NCI-H1930 (cell line): ENCODE results near the gene CENPN.

Source experiments
- DNase-seq, 2 experiments: peaks; one replicate each; lab custom pipeline; 2025; lab: John Stamatoyannopoulos, UW

CENPN gene

GRCh38 chr16:81029930-81030604 lies 23.1 kb downstream of the CENPN start:
- no peak for DNase-seq

GRCh38 chr16:81035398-81035974 lies 28.5 kb downstream of the CENPN start, which contains the start of gene ATMIN:
TSS of gene ATMIN (plus strand) at chr16:81035842. CDS start at chr16:81035871, 29 bp downstream.
- DNase-seq, result peak; percentile 61 to 88

DNA sequence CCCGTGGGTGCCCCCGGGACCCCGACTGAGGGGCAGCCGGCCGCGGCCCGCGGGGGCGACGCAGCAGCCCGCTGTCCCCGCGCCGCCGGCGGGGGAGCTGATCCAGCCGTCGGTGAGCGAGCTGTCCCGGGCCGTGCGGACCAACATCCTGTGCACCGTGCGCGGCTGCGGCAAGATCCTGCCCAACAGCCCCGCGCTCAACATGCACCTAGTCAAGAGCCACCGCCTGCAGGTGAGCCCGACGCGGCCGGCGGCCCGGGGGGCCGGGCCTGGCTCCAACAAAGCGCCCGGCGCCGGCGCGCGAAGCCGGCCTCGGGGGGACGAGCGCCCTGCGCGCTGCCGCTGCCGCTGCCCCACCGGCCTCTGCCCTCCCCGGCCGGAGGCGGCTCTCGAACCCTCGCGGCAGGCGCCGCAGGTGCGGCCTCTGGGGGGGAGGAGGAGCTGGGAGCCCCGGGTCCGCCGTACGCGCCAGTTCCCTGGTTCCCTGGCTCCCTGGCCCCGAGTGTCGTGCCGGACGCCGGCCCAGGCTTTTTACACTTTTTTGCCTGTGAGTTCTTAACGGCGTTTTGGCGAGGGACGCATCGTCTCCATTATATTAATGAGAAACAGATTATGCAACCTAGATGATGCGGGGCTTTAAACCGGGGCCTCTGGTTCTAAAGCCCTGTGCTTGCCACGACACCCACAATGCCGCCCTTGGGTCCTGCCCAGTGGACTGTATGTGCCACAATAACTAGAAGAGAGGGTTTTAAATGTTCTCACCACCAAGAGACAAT lies 29.1 kb downstream of the CENPN start:
- DNase-seq, result no peak

DNA sequence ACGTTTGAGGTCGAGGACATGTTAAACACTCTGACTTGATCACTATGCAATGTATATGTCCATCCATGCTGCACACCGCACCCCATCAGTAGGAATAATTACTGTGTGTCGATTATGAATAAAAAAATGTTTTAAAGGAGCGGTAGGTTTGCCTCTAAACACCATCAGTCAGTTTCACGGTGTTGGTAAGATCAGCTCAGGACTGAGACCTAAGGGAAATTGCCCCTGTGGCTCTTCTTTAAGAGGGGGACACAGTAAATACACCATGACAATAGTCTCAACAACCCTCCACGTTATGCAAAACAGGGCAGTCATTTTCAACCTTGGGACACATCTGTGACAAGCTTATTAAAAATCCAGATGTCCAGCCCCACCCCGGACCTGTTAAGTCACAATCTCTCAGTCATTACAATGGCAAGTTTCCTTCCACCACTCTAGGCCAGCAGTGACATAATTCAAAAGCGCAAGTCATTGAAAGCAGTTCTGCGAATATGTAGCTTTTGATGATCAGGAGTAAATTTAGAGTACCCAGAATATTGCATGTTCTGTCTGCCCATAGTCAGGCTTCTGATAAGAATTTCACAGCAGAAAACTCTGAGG lies 29.8 kb downstream of the CENPN start:
- DNase-seq, result no peak

GRCh38 chr16:81040131-81040530 lies 33.1 kb downstream of the CENPN start:
- no peak for DNase-seq

- no peak for DNase-seq
These were observed 33.8 kb downstream of the CENPN start for GRCh38 chr16:81040842-81041241.

- no peak for DNase-seq
These were observed 34.7 kb downstream of the CENPN start for GRCh38 chr16:81041696-81042095.

GRCh38 chr16:81042821-81043220 lies 35.8 kb downstream of the CENPN start:
- no peak for DNase-seq

DNA sequence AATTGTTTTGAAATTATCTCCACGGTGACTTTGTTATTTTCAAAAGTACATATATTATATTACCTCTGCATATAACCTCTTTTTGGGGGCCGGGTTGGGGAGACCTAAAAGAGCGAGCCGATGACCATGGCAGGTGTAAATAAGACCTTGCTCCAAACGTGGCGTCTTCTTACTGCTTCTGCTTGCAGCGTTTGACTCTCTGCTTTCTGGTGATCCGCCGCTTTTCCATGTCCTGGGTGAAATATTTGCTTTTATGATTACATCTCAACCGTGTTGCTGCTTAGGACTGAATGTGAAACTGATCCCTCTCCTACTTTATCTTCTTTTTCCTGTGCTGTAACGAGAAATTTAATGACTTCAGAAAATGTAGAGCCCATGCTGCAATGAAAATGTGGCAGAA lies 46.7 kb downstream of the CENPN start:
- no peak for DNase-seq

- DNase-seq, result no peak
These were observed 53.7 kb downstream of the CENPN start for GRCh38 chr16:81060576-81061306.

DNA sequence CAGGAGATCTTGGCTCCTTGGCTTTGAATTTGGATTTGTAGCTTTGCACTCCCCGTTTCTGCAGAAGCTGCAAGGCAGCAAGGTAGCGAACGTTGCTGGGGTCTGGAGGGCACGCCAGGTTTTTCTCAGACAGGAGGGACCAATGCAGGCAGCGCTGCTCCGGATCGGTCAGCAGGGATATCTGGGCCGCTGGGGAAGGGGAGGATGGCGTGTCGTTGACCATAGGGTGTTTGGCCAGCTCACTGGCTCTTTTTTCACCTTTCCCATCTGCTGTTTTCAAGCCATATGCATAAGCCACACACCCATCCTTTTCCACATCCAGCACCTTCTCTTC lies 54.3 kb downstream of the CENPN start:
- no peak for DNase-seq

DNA sequence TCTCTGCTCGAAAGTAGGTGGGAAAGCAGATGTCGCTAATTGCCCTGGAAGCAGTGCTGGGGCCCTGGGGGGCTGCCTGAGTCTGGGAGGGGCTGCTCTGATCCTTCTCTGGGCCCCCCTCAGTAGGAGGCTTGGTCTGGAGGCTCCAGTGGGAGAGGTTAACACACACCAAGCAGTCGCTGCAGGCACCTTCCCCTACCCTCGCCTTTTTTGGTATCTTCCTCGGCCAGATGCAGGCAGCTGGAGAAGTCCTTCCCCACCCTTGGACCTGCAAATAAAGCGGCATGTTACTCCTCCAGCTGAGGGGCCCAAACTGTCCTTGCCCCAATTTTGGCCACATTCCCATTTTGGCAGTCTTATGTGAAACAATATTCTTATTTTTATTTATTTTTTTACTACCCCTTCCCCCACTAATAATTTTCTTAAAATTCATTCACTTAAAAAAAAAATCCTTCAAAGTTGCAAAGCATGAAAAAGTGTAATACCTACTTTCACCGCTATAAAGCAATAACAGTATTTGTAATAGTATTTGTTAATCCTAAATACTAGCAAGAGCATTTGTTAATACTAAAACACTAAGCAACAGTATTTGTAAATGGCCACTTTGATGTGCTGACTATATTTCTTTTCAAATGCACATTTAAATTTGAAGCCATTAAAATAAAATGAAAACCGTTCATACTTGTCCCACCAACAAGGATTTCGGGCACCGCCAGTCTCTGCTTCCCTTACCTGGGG lies 55.0 kb downstream of the CENPN start:
- DNase-seq, result no peak

DNA sequence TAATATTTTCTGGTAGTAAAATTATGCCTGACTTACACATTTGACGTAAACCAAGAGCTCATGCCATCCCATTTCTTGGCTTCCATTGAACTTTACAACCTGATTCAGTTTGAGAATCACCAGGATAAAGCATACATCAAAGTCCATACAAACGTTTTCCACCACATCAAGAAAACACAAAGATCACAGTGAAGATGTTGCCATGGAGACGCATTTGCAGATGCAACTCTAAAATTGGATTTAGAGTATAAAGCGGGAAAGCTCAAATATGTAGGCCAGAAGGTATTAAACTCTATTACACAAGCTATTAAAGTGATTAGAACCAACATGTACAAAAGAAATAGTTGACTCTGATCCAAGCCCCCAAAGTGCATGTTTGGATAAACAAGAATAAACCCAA lies 59.7 kb downstream of the CENPN start:
- DNase-seq, result no peak

DNA sequence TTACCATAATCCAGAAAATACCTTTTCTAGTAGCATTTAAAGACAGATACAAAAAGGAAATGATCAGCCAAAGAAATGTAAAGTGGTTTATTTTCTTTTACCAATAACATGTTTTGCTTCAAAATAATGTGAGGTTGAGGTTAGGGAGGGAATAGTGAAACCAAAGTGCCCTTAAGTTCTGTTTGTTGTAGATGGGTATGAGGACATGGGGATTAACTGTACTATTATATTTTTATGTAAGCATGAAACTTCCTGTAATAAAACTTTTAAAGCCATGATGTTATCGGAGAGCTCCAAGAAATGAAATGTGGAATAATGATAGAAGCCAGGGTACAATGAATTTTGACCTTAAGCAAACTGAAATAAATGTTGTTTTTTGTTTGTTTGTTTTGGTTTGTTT lies 60.2 kb downstream of the CENPN start:
- no peak for DNase-seq

DNA sequence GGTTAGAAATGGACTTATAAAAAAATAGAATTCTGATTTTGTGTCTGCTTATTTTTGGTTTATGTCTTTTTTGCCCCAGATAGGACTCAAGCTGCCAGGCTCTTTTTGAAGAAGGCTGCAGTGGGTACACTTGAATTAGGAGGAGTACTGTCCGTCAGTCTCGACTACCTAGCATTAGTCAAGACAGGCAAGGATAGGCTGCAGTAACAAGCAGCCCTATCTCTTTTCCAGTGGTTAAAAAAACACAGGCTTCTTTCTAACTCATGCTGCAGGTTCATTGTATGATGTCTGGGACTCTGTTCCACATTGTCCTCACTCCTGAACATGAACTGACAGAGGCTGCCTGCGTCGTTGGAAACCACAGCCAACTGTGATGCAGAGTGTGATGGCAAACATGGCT lies 62.0 kb downstream of the CENPN start:
- no peak for DNase-seq

DNA sequence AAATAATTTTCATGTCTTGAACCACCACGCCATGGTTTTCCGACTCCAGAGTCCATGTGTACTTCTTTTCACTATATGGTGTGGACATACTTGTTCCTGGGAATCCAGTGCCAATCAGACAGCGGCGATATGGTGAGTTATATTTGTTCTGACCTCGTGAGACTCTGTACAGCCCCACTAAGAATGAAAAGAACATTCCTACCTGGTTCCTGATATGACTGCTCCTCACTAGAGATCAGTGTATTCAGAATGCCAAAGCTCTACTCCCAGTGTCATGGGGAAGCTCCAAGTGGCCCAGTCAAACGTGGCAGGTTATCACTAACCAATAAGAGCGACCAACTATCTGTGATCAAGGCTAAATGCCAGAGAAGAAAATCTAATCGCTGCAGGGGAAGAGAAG lies 64.0 kb downstream of the CENPN start:
- DNase-seq, result no peak

DNA sequence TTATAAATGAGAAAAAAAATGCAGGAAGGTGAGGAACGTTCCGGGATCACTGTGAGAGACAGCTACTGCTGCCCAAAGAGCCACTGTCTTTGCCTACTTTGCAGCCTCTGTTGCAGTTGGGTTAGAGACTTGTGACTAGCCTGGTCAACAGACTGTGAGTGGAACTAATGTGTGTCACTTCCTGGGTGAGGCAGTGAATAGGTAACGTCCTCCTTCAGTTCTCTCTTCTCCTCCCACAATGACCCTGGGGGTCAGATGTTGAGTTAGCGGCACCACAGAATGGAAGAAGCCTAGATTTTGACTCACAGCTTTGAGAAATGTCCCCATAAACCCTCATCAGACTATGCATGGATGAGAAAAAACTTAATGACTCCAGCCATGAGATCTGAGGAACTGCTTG lies 64.8 kb downstream of the CENPN start:
- DNase-seq, result no peak

DNA sequence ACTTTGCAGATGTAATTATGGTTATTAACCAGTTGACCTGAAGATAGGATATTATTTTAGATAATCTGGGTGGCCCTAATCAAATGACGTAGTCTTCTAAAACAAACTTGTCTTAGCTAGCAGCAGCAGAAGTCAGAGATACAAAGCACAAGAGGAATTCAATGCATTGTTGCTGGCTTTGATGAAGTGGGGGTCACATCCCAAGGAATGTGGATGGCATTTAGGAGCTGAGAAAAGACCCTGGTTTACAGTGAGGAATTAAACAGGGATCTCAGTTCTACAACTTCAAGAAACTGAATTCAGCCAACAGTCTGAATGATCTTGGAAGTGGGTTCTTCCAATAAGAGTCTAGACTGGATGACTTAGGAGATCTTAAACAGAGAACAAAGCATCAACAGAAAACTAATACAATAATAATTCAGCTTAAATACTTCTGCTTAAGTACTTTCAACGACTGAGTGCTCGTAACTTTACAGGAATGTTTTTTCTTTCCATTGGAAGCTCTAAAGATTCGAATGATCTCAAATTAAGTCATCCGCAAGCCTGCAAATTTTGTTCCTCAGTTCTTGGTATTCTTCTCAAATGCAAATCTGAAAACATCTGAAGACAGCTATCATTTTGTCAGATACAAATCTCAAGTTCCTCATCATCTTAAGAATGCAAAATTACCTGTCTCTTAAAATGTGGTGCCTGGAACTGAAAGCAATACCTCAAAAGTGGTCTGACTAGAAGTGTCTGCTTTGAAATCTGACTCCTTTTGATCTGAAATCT lies 66.7 kb downstream of the CENPN start:
- DNase-seq, result no peak

DNA sequence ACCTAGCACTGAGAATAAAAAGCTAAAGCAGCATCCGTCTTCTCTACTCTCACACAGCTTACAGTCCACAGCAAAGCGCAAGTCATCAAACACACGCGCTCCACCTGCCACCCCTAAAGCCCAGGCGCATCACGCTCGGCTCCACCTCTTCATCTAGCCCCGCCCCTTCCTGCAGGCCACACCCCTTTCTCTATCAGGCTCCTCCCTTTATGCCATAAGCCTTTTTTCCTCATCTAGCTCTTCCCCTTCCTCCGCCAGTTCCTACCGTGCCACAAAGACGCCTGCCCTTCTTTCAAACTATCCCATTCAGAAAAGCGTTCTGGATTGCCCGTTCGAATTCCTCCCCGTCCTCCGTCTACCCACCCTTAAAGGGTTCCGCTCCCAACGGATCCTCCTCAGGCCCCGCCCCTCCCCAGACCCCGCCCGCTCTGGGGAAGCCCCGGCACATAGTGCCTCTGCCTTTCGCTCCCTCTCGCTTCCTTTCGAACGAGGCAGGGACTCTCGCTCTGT lies 69.6 kb downstream of the CENPN start:
- DNase-seq, result peak; percentile 73 to 79
